ENCODE measurements around the gene SELPLG. TPM values are rescaled to one million over a fixed set of nuclear protein-coding genes. Genes with fewer than 3 reads are reported as not detected.
"Not testable (repeated sequence)": the region's sequence is repeated elsewhere in the genome, so short reads cannot be mapped to it uniquely, and the experiment has no call there.

SELPLG gene
- total RNA-seq, 1 donor from 2014 or later: 0.76 TPM

GRCh38 chr12:108587826-108588225 is 45.9 kb downstream of the SELPLG start:
- no peak for ATAC-seq

GRCh38 chr12:108586306-108586705 is 47.4 kb downstream of the SELPLG start:
- no peak for ATAC-seq

- ATAC-seq: no peak
These were observed 47.8 kb downstream of the SELPLG start for GRCh38 chr12:108585864-108586263.

- ATAC-seq: no peak
These were observed 49.1 kb downstream of the SELPLG start for GRCh38 chr12:108584456-108585065.

- no peak for ATAC-seq
These were observed 49.7 kb downstream of the SELPLG start for GRCh38 chr12:108583991-108584390.

GRCh38 chr12:108582978-108583770 is 50.5 kb downstream of the SELPLG start:
- ATAC-seq: no peak

GRCh38 chr12:108582509-108582908 is 51.2 kb downstream of the SELPLG start:
- ATAC-seq: no peak

- no peak for ATAC-seq
These were observed 52.1 kb downstream of the SELPLG start for GRCh38 chr12:108581311-108582227.

- no peak for ATAC-seq
These were observed 53.2 kb downstream of the SELPLG start for GRCh38 chr12:108580531-108580930.

- no peak for ATAC-seq
These were observed 54.9 kb downstream of the SELPLG start for GRCh38 chr12:108578813-108579212.

- no peak for ATAC-seq
These were observed 55.4 kb downstream of the SELPLG start for GRCh38 chr12:108578264-108578663.

- no peak for ATAC-seq
These were observed 56.2 kb downstream of the SELPLG start for GRCh38 chr12:108577458-108577857.

- no peak for ATAC-seq
These were observed 56.9 kb downstream of the SELPLG start for GRCh38 chr12:108576660-108577234.

GRCh38 chr12:108575199-108575912 is 58.3 kb downstream of the SELPLG start:
- ATAC-seq: no peak

GRCh38 chr12:108574276-108574675 is 59.4 kb downstream of the SELPLG start:
- ATAC-seq: not testable (repeated sequence)

- ATAC-seq: no peak
These were observed 60.4 kb downstream of the SELPLG start for GRCh38 chr12:108573317-108573716.

- ATAC-seq: peak; percentile 60
These were observed 61.4 kb downstream of the SELPLG start for GRCh38 chr12:108572166-108572790.
